ENCODE data around the gene ZNF76. TPM values are rescaled to one million over a fixed set of nuclear protein-coding genes. Genes with fewer than 3 reads are reported as not detected.

Gene ZNF76
- polyA plus RNA-seq, 1 donor from 2014 or later: 26.3 TPM

GRCh38 chr6:35294308-35294945, 34.9 kb downstream of the ZNF76 start:
- no peaks in the 10 kb centered on the region for H4K20me1 ChIP-seq (ENCODE audit: insufficient read depth)
- no peak overlapping the region for H2AFZ ChIP-seq (ENCODE audit: low read depth, low read length)
- H3K9ac ChIP-seq (ENCODE audit: low read length): no peak overlapping the region
- no peaks in the 10 kb centered on the region for H3K79me2 ChIP-seq (replicated peaks; ENCODE audit: insufficient read depth, low read length)
- no peaks in the 10 kb centered on the region for H3K9me3 ChIP-seq (ENCODE audit: low read length)
- no peak overlapping the region for H3K27ac ChIP-seq (ENCODE audit: low read length)
- no peaks in the 10 kb centered on the region for H3K36me3 ChIP-seq (ENCODE audit: insufficient read depth, low read length)
- H3K9me2 ChIP-seq (ENCODE audit: insufficient read depth, low read length): no peaks in the 10 kb centered on the region
- no peaks in the 10 kb centered on the region for H3K27me3 ChIP-seq (ENCODE audit: insufficient read depth, low read depth, low read length)
- no peak overlapping the region for H3K4me3 ChIP-seq (ENCODE audit: low read length)
- no peaks in the 10 kb centered on the region for H3F3A ChIP-seq (ENCODE audit: insufficient read depth, low read length, poor library complexity, severe bottlenecking)
- H3K4me2 ChIP-seq (ENCODE audit: low read length): no peak overlapping the region
- TF ChIP-seq REST (IDR thresholded peaks at IDR 0.05; ENCODE audit: borderline replicate concordance) (no peak), EP300 (conservative IDR thresholded peaks at IDR 0.05; ENCODE audit: poor library complexity, severe bottlenecking) (no peak), MXI1 (conservative IDR thresholded peaks at IDR 0.05; ENCODE audit: poor library complexity, severe bottlenecking) (no peak), EZH2 (IDR thresholded peaks at IDR 0.05; ENCODE audit: borderline replicate concordance, insufficient read depth, low read length, poor library complexity, severe bottlenecking) (no peak), RAD21 (conservative IDR thresholded peaks at IDR 0.05) (peak; percentile 73), TAF1 (IDR thresholded peaks at IDR 0.05; ENCODE audit: low read depth) (no peak), SMC3 (conservative IDR thresholded peaks at IDR 0.05; ENCODE audit: poor library complexity) (peak; percentile 71), CTCF (IDR thresholded peaks at IDR 0.05; ENCODE audit: poor library complexity, severe bottlenecking) (peak; percentile 72)

GRCh38 chr6:35295036-35295435, 35.5 kb downstream of the ZNF76 start:
- Histone ChIP-seq H3F3A (ENCODE audit: insufficient read depth, low read length, poor library complexity, severe bottlenecking) (no peaks in the 10 kb centered on the region), H3K9ac (ENCODE audit: low read length) (no peak overlapping the region), H3K27me3 (ENCODE audit: insufficient read depth, low read depth, low read length) (no peaks in the 10 kb centered on the region), H3K79me2 (replicated peaks; ENCODE audit: insufficient read depth, low read length) (no peaks in the 10 kb centered on the region), H3K9me2 (ENCODE audit: insufficient read depth, low read length) (no peaks in the 10 kb centered on the region), H3K36me3 (ENCODE audit: insufficient read depth, low read length) (no peaks in the 10 kb centered on the region), H4K20me1 (ENCODE audit: insufficient read depth) (no peaks in the 10 kb centered on the region), H3K27ac (ENCODE audit: low read length) (no peak overlapping the region), H2AFZ (ENCODE audit: low read depth, low read length) (no peak overlapping the region), H3K4me3 (ENCODE audit: low read length) (no peak overlapping the region), H3K9me3 (ENCODE audit: low read length) (no peaks in the 10 kb centered on the region), H3K4me2 (ENCODE audit: low read length) (no peak overlapping the region)
- no peak for TF ChIP-seq REST (IDR thresholded peaks at IDR 0.05; ENCODE audit: borderline replicate concordance)
- no peak for TF ChIP-seq RAD21 (conservative IDR thresholded peaks at IDR 0.05)
- no peak for TF ChIP-seq EP300 (conservative IDR thresholded peaks at IDR 0.05; ENCODE audit: poor library complexity, severe bottlenecking)
- TF ChIP-seq CTCF (IDR thresholded peaks at IDR 0.05; ENCODE audit: poor library complexity, severe bottlenecking): no peak
- TF ChIP-seq TAF1 (IDR thresholded peaks at IDR 0.05; ENCODE audit: low read depth): no peak
- no peak for TF ChIP-seq EZH2 (IDR thresholded peaks at IDR 0.05; ENCODE audit: borderline replicate concordance, insufficient read depth, low read length, poor library complexity, severe bottlenecking)
- no peak for TF ChIP-seq SMC3 (conservative IDR thresholded peaks at IDR 0.05; ENCODE audit: poor library complexity)
- no peak for TF ChIP-seq POLR2AphosphoS5 (IDR thresholded peaks at IDR 0.05)
- no peak for TF ChIP-seq MXI1 (conservative IDR thresholded peaks at IDR 0.05; ENCODE audit: poor library complexity, severe bottlenecking)
